Bronchial epithelial cell (primary cell): ENCODE measurements around the gene IL1R2. TPM values are rescaled to one million over a fixed set of nuclear protein-coding genes. Genes with fewer than 3 reads are reported as not detected.

Experiments used
- DNase-seq: peaks from one replicate; pipeline ENCODE4 v3.0.0-alpha.2; 2010; ENCODE audit warnings: low read depth
- FAIRE-seq: peaks from 2 replicates; lab custom pipeline; 2011; peaks lifted over from hg19 to GRCh38; lab: Jason Lieb, UNC
- H3K27me3 ChIP-seq: 2 replicates; pipeline ENCODE4 v1.5.1; 2011; ENCODE audit warnings: low read length; ENCODE audit not compliant: control insufficient read depth, insufficient read depth
- H3K36me3 ChIP-seq: 2 replicates; pipeline ENCODE4 v1.5.1; 2011; ENCODE audit warnings: low read length; ENCODE audit not compliant: control insufficient read depth, insufficient read depth
- H3K4me3 ChIP-seq: 2 replicates; pipeline ENCODE4 v1.5.1; 2011; ENCODE audit warnings: mild to moderate bottlenecking, low read depth, low read length, control low read depth
- total RNA-seq: library from RNA; depleted of rRNA; stranded (reverse); fragments of >200 nt; gene quantifications from 2 replicates; pipeline ENCODE4 v1.2.1, GENCODE V29; 2014
- TF ChIP-seq, protein P1 (sequence below): IDR thresholded peaks from 2 replicates; pipeline ENCODE4 v1.5.1; 2011; ENCODE audit warnings: mild to moderate bottlenecking, moderate library complexity, low read length, control low read depth, inconsistent platforms; ENCODE audit not compliant: insufficient read depth, severe bottlenecking

Gene IL1R2
- total RNA-seq, 1 donor from 2014 or later, result not detected

DNA sequence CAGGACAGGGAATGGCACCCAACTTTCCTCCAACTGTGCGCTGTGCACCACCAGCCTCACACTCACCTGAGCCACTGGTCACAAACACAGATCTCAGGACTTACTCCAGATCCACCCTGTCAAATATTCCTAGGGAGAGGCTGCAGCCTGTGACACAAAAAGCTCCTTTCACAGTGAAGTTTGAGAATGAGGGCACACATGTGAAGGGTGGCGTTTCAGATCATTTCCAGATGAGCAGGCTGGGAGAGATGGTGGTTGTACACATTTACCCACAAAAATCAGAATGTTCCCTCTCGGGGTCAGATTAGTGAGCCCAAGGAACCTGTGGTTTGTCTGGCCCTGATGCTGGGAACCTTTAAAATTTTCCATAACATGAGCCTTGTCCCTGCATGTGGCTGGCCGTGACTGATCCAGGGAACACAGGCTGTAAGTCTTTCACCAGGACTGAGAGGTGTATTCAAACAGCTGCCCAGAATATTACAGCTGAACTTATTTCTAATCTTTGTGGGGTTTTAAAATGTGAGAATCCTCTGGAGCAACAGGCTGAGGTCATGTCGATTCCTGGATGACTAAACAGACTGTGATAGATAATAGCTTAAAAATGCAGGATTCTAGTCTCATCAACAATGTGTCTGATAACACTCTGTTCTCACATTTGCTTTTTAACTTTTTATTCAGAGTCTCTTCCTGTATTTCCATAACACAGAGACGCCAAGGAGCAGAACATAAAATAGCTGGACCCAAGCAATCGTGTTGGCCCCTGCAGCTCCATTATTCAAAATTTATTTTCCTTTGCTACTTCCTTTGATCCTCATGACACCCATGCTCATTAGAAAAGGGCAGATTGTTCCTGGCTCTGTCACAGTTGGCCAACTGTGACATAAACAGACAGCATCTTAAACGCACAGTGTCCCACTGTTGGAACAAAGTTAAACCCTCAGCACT is 35.5 kb downstream of the IL1R2 start:
- TF ChIP-seq, protein P1, sequence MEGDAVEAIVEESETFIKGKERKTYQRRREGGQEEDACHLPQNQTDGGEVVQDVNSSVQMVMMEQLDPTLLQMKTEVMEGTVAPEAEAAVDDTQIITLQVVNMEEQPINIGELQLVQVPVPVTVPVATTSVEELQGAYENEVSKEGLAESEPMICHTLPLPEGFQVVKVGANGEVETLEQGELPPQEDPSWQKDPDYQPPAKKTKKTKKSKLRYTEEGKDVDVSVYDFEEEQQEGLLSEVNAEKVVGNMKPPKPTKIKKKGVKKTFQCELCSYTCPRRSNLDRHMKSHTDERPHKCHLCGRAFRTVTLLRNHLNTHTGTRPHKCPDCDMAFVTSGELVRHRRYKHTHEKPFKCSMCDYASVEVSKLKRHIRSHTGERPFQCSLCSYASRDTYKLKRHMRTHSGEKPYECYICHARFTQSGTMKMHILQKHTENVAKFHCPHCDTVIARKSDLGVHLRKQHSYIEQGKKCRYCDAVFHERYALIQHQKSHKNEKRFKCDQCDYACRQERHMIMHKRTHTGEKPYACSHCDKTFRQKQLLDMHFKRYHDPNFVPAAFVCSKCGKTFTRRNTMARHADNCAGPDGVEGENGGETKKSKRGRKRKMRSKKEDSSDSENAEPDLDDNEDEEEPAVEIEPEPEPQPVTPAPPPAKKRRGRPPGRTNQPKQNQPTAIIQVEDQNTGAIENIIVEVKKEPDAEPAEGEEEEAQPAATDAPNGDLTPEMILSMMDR, result no peak
- FAIRE-seq, result no peak

DNA sequence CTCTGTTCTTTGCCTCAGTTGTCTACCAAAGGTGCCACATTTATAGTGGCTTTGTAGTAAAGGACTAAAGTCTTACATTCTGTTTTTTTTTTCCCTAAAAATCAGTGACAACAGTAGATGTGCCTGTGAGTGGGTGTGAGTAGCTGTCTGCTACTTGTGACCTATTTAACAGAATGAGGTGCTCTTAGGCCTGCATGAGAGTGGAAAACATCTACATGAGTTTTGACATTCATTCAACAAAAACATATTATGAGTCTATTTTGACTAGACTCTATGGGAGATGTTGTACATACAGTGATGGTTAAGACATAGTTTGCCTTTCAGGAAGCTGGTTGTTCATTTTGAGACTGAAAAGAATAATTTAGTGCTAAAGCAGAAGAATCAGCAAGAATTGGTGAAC is 36.7 kb downstream of the IL1R2 start:
- Histone ChIP-seq H3K4me3 (no peak overlapping the region), H3K36me3 (no peaks in the 10 kb centered on the region), H3K27me3 (no peaks in the 10 kb centered on the region)
- DNase-seq (no peak), FAIRE-seq (no peak)
- TF ChIP-seq, protein P1, result no peak

More for the DNA sequence above, 35.5 kb downstream of the IL1R2 start:
- Histone ChIP-seq H3K36me3 (no peaks in the 10 kb centered on the region), H3K27me3 (no peaks in the 10 kb centered on the region), H3K4me3 (no peak overlapping the region)
- peak; percentile 62 for DNase-seq

DNA sequence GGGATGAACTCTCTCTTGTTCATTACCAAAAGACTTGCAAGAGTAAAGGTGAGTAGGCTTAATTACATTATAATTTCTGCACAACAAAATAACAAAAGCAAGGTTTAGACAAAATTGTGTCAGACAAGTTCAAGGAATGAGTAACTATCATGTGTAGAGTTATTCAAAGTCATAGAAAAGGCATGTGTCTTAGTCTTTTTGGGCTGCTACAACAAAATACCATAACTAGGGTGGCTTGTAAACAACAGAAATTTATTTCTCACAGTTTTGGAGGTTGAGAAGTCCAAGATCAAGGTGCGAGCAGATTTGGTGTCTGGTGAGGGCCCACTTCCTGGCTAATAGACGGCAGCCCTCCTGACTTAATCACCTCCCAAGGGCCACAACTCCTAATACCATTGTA is 37.6 kb downstream of the IL1R2 start:
- no peak for DNase-seq
- no peaks in the 10 kb centered on the region for H3K36me3 ChIP-seq
- TF ChIP-seq, protein P1, result no peak
- FAIRE-seq, result no peak
- no peak overlapping the region for H3K4me3 ChIP-seq
- H3K27me3 ChIP-seq, result no peaks in the 10 kb centered on the region

DNA sequence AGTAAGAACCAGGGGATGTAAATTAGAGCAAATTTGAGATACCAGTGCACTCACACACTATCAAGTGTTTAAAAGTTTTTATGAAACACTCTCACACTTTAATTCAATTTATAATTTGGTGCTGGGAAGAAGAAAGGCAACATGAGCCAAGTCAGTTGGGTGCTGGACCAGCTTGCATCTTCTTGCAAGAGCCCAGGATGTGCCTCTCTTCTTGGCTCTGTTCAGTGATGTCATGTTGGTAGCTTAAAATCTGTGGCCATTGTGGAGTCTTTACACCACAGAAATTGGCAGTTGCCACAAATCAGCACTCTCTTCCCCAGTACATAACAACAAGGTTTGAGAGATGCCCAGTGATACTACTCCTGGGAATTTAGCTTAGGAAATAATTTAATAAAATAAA is 38.2 kb downstream of the IL1R2 start:
- no peak for FAIRE-seq
- Histone ChIP-seq H3K36me3 (no peaks in the 10 kb centered on the region), H3K27me3 (no peaks in the 10 kb centered on the region), H3K4me3 (no peak overlapping the region)
- DNase-seq, result no peak
- TF ChIP-seq, protein P1, result no peak

DNA sequence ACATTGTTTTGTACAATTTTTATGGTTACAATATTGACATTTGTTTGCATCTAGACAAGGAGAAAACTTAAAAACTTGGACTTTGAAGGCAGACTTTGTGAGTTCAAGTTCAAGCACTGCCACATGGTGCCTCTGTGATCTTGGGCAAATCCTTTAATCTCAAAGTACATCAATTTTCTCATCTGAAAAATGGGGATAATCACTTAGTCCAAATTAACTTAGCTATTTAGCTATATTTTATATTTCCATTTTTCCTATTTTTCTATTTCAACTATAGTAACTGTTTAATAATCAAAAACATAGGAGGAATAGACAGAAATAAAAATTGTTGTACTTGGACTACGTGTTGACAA is 38.7 kb downstream of the IL1R2 start:
- no peak for FAIRE-seq
- TF ChIP-seq, protein P1, result no peak
- no peak for DNase-seq
- Histone ChIP-seq H3K36me3 (no peaks in the 10 kb centered on the region), H3K4me3 (no peak overlapping the region), H3K27me3 (no peaks in the 10 kb centered on the region)
